Measurements from ENCODE around the gene NEAT1. TPM values are rescaled to one million over a fixed set of nuclear protein-coding genes. Genes with fewer than 3 reads are reported as not detected.
A peak's percentile ranks its signal among the peaks of the same experiment; 100 is the strongest.

The NEAT1 gene
- total RNA-seq, 4 donors from 2014 or later: 30.6 to 705 (median 357) TPM

GRCh38 chr11:65438257-65439151 lies 15.9 kb downstream of the NEAT1 start:
- TF ChIP-seq CTCF (IDR thresholded peaks at IDR 0.05) (no peak), POLR2A (IDR thresholded peaks at IDR 0.05) (no peak)
- DNase-seq: no peak
- no peak overlapping the region for H3K4me3 ChIP-seq
- WGBS, 2 donors: 75 to 84% methylated on average over 9 of the region's 9 CpGs
- peaks cover 12 to 96% (median 28%) of the 10 kb centered on the region in 3 donors for H3K36me3 ChIP-seq
- intact Hi-C loops (cut with DNase I): no loop called here
- no peaks in the 10 kb centered on the region for H3K9me3 ChIP-seq
- peaks cover 18 to 99% (median 84%) of the 10 kb centered on the region in 3 donors for H3K4me1 ChIP-seq
- no peaks in the 10 kb centered on the region for H3K27me3 ChIP-seq
- peak overlapping the region; percentile 37 to 100 (median 70) for H3K27ac ChIP-seq

GRCh38 chr11:65439331-65440181 lies 17.0 kb downstream of the NEAT1 start:
- Histone ChIP-seq H3K9me3 (no peaks in the 10 kb centered on the region), H3K4me3 (peak overlapping the region in 1 of 4 donors; percentile 13), H3K27me3 (no peaks in the 10 kb centered on the region), H3K36me3 (peaks cover 9 to 96% (median 28%) of the 10 kb centered on the region in 3 donors), H3K4me1 (peaks cover 13 to 99% (median 77%) of the 10 kb centered on the region in 3 donors), H3K27ac (peak overlapping the region; percentile 43 to 100 (median 60))
- TF ChIP-seq POLR2A (IDR thresholded peaks at IDR 0.05) (peak in 1 of 4 donors; percentile 25), CTCF (IDR thresholded peaks at IDR 0.05) (no peak)
- intact Hi-C loops (cut with DNase I): no loop called here
- 69 to 74% methylated on average over 7 of the region's 7 CpGs for WGBS, 2 donors
- no peak for DNase-seq

GRCh38 chr11:65440831-65441499 lies 18.4 kb downstream of the NEAT1 start:
- Histone ChIP-seq H3K4me1 (peaks cover 7 to 99% (median 67%) of the 10 kb centered on the region in 3 donors), H3K27me3 (no peaks in the 10 kb centered on the region), H3K4me3 (peak overlapping the region in 1 of 4 donors; percentile 12), H3K36me3 (peaks cover 7 to 96% (median 13%) of the 10 kb centered on the region in 3 donors), H3K9me3 (no peaks in the 10 kb centered on the region), H3K27ac (peak overlapping the region; percentile 57 to 100 (median 68))
- TF ChIP-seq CTCF (IDR thresholded peaks at IDR 0.05) (no peak), POLR2A (IDR thresholded peaks at IDR 0.05) (peak in 2 of 4 donors; percentile 19 to 53)
- intact Hi-C loops (cut with DNase I): no loop called here
- WGBS, 2 donors: 29 to 38% methylated on average over 8 of the region's 8 CpGs
- DNase-seq: no peak

- DNase-seq: no peak
These were observed 20.3 kb downstream of the NEAT1 start for GRCh38 chr11:65442842-65443331.

More at GRCh38 chr11:65442842-65443331, 20.3 kb downstream of the NEAT1 start:
- peaks cover 7 to 92% (median 7%) of the 10 kb centered on the region in 3 donors for H3K36me3 ChIP-seq
- peaks cover 7 to 89% (median 55%) of the 10 kb centered on the region in 3 donors for H3K4me1 ChIP-seq
- peak in 1 of 4 donors; percentile 2 for TF ChIP-seq POLR2A (IDR thresholded peaks at IDR 0.05)
- no peak for TF ChIP-seq CTCF (IDR thresholded peaks at IDR 0.05)
- peak overlapping the region in 1 of 4 donors; percentile 21 for H3K4me3 ChIP-seq
- WGBS, 2 donors: 47 to 48% methylated on average over 8 to 9 of the region's 9 CpGs
- intact Hi-C loops (cut with DNase I): no loop called here
- peak overlapping the region; percentile 69 to 100 (median 80) for H3K27ac ChIP-seq
- H3K27me3 ChIP-seq: no peaks in the 10 kb centered on the region
- no peaks in the 10 kb centered on the region for H3K9me3 ChIP-seq

All from esophagus squamous epithelium (tissue), 5 donors.